HEK293 (cell line): ENCODE measurements around the gene MMP1.

Source experiments
- MYNN ChIP-seq: fragments of 450-650 bp; formaldehyde crosslinking; IDR thresholded peaks from 2 replicates; pipeline ENCODE4 v1.5.1; 2016; ENCODE audit warnings: missing biosample characterization, missing genetic modification characterization, borderline replicate concordance
- ZBTB1 ChIP-seq: fragments of 450-650 bp; formaldehyde crosslinking; IDR thresholded peaks from 2 replicates; pipeline ENCODE4 v1.5.1; 2016; ENCODE audit warnings: missing biosample characterization, missing genetic modification characterization
- ZBTB48 ChIP-seq: fragments of 450-650 bp; formaldehyde crosslinking; IDR thresholded peaks from 2 replicates; pipeline ENCODE4 v1.5.1; 2016; ENCODE audit warnings: missing biosample characterization, missing genetic modification characterization
- ZNF571 ChIP-seq: fragments of 450-650 bp; formaldehyde crosslinking; IDR thresholded peaks from 2 replicates; pipeline ENCODE4 v1.5.0; 2017; ENCODE audit warnings: missing biosample characterization, missing genetic modification characterization
- ZNF654 ChIP-seq: fragments of 450-650 bp; formaldehyde crosslinking; IDR thresholded peaks from 2 replicates; pipeline ENCODE4 v1.5.1; 2016; ENCODE audit warnings: low read depth, missing biosample characterization, missing genetic modification characterization
- TF ChIP-seq, protein P1 (sequence below): fragments of 450-650 bp; formaldehyde crosslinking; IDR thresholded peaks from 2 replicates; pipeline ENCODE4 v1.5.1; 2016; ENCODE audit warnings: missing biosample characterization, missing genetic modification characterization
- TF ChIP-seq, protein P2 (sequence below): fragments of 450-650 bp; formaldehyde crosslinking; IDR thresholded peaks from 2 replicates; pipeline ENCODE4 v1.5.1; 2016; ENCODE audit warnings: missing biosample characterization, missing genetic modification characterization
- TF ChIP-seq, protein P3 (sequence below): fragments of 450-650 bp; formaldehyde crosslinking; IDR thresholded peaks from 2 replicates; pipeline ENCODE4 v1.5.1; 2016; ENCODE audit warnings: missing biosample characterization, missing genetic modification characterization, low read depth

DNA sequence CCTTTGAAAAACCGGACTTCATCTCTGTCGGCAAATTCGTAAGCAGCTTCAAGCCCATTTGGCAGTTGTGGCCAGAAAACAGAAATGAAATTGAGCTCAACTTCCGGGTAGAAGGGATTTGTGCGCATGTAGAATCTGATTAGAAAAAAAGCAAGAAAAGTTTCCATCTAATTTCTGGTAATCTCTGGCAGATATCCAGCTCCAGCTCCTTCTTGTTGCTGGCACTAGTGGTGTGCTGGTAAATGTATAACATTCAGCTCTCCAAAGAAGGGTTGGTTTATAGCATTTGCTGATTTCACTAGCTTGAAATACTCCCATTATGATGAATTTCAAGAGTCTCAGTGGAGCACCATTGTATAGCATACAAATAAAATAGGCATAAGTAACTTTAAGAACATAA lies 5.4 kb downstream of the MMP1 start:
- TF ChIP-seq MYNN (tag by site-specific recombination) (no peak), ZBTB1 (no peak), ZNF654 (tag by site-specific recombination) (no peak), ZNF571 (tag by site-specific recombination) (no peak), ZBTB48 (no peak)
- TF ChIP-seq, protein P1, sequence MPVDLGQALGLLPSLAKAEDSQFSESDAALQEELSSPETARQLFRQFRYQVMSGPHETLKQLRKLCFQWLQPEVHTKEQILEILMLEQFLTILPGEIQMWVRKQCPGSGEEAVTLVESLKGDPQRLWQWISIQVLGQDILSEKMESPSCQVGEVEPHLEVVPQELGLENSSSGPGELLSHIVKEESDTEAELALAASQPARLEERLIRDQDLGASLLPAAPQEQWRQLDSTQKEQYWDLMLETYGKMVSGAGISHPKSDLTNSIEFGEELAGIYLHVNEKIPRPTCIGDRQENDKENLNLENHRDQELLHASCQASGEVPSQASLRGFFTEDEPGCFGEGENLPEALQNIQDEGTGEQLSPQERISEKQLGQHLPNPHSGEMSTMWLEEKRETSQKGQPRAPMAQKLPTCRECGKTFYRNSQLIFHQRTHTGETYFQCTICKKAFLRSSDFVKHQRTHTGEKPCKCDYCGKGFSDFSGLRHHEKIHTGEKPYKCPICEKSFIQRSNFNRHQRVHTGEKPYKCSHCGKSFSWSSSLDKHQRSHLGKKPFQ (tag by site-specific recombination) = no peak
- TF ChIP-seq, protein P2, sequence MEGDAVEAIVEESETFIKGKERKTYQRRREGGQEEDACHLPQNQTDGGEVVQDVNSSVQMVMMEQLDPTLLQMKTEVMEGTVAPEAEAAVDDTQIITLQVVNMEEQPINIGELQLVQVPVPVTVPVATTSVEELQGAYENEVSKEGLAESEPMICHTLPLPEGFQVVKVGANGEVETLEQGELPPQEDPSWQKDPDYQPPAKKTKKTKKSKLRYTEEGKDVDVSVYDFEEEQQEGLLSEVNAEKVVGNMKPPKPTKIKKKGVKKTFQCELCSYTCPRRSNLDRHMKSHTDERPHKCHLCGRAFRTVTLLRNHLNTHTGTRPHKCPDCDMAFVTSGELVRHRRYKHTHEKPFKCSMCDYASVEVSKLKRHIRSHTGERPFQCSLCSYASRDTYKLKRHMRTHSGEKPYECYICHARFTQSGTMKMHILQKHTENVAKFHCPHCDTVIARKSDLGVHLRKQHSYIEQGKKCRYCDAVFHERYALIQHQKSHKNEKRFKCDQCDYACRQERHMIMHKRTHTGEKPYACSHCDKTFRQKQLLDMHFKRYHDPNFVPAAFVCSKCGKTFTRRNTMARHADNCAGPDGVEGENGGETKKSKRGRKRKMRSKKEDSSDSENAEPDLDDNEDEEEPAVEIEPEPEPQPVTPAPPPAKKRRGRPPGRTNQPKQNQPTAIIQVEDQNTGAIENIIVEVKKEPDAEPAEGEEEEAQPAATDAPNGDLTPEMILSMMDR (tag by site-specific recombination) = no peak
- TF ChIP-seq, protein P3, sequence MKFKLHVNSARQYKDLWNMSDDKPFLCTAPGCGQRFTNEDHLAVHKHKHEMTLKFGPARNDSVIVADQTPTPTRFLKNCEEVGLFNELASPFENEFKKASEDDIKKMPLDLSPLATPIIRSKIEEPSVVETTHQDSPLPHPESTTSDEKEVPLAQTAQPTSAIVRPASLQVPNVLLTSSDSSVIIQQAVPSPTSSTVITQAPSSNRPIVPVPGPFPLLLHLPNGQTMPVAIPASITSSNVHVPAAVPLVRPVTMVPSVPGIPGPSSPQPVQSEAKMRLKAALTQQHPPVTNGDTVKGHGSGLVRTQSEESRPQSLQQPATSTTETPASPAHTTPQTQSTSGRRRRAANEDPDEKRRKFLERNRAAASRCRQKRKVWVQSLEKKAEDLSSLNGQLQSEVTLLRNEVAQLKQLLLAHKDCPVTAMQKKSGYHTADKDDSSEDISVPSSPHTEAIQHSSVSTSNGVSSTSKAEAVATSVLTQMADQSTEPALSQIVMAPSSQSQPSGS (tag by site-specific recombination) = no peak
